NT2/D1 (cell line): ENCODE data around the gene ZNF512B.
"Not testable (repeated sequence)": the region's sequence is repeated elsewhere in the genome, so short reads cannot be mapped to it uniquely, and the experiment has no call there.

Experiments used
- DNase-seq: peaks from one replicate; pipeline ENCODE4 v3.0.0-alpha.2; 2011; ENCODE audit warnings: low read depth, low spot score
- H3K27me3 ChIP-seq: 2 replicates; pipeline ENCODE4 v1.6.0; 2011; ENCODE audit warnings: mild to moderate bottlenecking; ENCODE audit not compliant: insufficient read length, insufficient read depth
- H3K36me3 ChIP-seq: 2 replicates; pipeline ENCODE4 v1.6.1; 2011; ENCODE audit warnings: mild to moderate bottlenecking, low read length, mixed read lengths; ENCODE audit not compliant: insufficient read depth, insufficient read length
- H3K4me1 ChIP-seq: 2 replicates; pipeline ENCODE4 v1.5.1; 2011; ENCODE audit not compliant: insufficient read depth, insufficient read length
- H3K4me3 ChIP-seq: 2 replicates; pipeline ENCODE4 v1.5.1; 2011; ENCODE audit warnings: low read depth; ENCODE audit not compliant: insufficient read length
- H3K9ac ChIP-seq: 2 replicates; pipeline ENCODE4 v1.6.0; 2011; ENCODE audit warnings: low read depth; ENCODE audit not compliant: insufficient read length
- H3K9me3 ChIP-seq: 2 replicates; pipeline ENCODE4 v1.5.1; 2011; ENCODE audit warnings: mild to moderate bottlenecking, low read length; ENCODE audit not compliant: insufficient read depth
- SUZ12 ChIP-seq: IDR thresholded peaks from 2 replicates; pipeline ENCODE4 v1.6.1; 2011; ENCODE audit not compliant: insufficient read length, insufficient read depth; ENCODE audit errors: extremely low read depth
- YY1 ChIP-seq: IDR thresholded peaks from 2 replicates; pipeline ENCODE4 v1.6.1; 2011; ENCODE audit not compliant: insufficient read length, insufficient read depth
- ZNF274 ChIP-seq: IDR thresholded peaks from 2 replicates; pipeline ENCODE4 v1.6.1; 2011; ENCODE audit warnings: mild to moderate bottlenecking, low read depth, low read length

Gene ZNF512B

DNA sequence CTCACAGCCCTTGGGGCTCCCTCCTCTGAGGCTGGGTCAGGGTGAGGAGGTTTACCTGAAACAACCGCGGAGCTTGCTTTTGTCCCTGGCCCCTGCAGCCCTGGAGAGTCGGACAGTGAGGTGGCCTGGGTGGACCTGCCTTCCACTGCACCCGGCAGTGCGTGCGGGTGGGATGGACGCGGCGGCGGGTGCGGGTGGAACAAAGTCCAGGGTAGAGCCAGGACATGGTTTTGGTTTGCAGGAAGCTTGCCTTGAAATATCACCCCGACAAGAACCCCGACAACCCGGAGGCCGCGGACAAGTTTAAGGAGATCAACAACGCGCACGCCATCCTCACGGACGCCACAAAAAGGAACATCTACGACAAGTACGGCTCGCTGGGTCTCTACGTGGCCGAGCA is 40.7 kb downstream of the ZNF512B start:
- no peak for TF ChIP-seq YY1
- no peak for TF ChIP-seq ZNF274
- no peak for TF ChIP-seq SUZ12
- no peak for DNase-seq
- peaks cover 73% of the 10 kb centered on the region for H3K36me3 ChIP-seq
- H3K4me1 ChIP-seq, result no peaks in the 10 kb centered on the region
- H3K9me3 ChIP-seq, result no peaks in the 10 kb centered on the region
- no peaks in the 10 kb centered on the region for H3K27me3 ChIP-seq
- H3K9ac ChIP-seq, result no peak overlapping the region
- no peak overlapping the region for H3K4me3 ChIP-seq

DNA sequence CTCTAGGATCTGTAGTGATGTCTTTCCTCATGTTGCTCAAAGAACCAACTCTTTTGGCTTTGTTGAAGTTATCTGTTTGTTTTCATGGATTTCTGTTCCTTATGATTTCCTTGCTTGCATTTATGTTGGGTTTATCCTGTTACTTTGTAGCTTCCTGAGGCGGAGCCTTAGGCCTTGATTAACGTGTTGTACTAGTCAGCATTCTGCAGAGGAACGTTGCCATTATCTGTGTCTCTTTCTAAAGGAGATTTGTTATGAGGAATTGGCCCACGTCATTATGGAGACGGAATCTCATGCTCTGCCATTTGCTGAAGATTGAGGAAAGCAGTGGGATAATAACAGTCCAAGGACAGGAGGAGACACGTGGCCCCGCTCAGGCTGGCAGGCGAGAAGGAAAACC is 43.4 kb downstream of the ZNF512B start:
- Histone ChIP-seq H3K9ac (no peak overlapping the region), H3K36me3 (peaks cover 55% of the 10 kb centered on the region), H3K9me3 (no peaks in the 10 kb centered on the region), H3K27me3 (no peaks in the 10 kb centered on the region), H3K4me3 (no peak overlapping the region), H3K4me1 (no peaks in the 10 kb centered on the region)
- TF ChIP-seq YY1 (no peak), SUZ12 (no peak), ZNF274 (no peak)
- DNase-seq, result no peak

DNA sequence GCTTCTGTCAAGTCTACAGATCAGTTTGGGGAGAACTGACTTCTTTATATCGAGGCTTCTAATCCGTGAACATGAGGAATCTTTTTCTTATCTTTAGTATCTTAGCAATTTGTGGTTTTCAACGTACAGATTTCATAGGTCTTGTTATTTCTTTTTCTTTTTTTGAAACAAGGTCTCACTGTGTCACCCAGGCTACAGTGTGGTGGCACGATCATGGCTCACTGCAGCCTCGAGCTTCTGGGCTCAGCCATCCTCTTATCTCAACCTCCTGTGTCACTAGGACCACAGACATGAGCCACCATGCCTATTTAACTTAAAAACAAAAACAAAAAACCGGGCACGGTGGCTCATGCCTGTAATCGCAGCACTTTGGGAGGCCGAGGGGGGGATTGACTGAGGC is 45.5 kb downstream of the ZNF512B start:
- TF ChIP-seq SUZ12 (no peak), YY1 (no peak), ZNF274 (no peak)
- Histone ChIP-seq H3K4me3 (no peak overlapping the region), H3K4me1 (no peaks in the 10 kb centered on the region), H3K27me3 (no peaks in the 10 kb centered on the region), H3K9me3 (no peaks in the 10 kb centered on the region), H3K9ac (no peak overlapping the region), H3K36me3 (peaks cover 43% of the 10 kb centered on the region)
- DNase-seq, result no peak

DNA sequence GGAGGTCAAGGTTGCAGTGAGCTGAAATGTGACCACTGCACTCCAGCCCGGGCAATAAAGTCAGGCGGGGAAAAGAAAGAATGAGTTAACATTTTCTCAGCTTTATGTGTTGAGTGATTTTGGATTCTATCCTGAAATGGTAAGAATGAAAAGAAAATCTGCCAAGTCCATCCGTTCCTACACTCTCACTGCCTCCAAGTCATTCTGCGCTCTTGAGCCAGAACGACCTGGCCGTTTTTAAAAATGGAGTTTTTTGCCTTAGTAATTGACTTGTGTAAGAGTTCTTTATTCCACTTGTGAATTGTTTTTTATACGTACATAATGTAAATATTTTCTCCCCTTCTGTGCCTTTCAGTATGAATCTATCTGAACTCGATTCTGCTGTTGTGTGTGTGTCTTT is 46.1 kb downstream of the ZNF512B start:
- H3K36me3 ChIP-seq, result peaks cover 40% of the 10 kb centered on the region
- H3K4me3 ChIP-seq, result no peak overlapping the region
- no peaks in the 10 kb centered on the region for H3K9me3 ChIP-seq
- DNase-seq, result no peak
- no peaks in the 10 kb centered on the region for H3K27me3 ChIP-seq
- no peaks in the 10 kb centered on the region for H3K4me1 ChIP-seq
- no peak for TF ChIP-seq YY1
- no peak for TF ChIP-seq ZNF274
- TF ChIP-seq SUZ12, result no peak
- no peak overlapping the region for H3K9ac ChIP-seq

DNA sequence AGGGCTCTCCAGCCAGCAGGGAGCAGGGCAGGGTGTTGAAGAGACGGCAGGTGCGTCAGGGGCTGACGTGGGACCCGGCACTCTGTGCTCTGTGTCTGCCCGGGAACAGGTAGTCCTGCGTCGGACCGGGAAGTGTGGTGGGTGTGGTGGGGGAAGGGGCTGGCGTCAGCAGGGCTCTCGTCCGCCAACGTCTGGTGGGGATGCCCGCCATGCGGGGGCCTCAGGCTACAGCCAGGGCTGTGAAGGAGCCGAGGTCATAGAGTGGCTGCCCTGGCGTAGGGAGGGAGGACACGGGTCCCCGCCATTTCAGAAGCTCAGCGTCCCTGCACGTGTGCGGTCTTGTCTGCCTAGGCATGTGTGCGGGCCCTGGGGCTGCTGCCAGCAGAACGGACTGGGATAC is 49.5 kb downstream of the ZNF512B start:
- TF ChIP-seq SUZ12, result no peak
- no peak for TF ChIP-seq ZNF274
- no peak for TF ChIP-seq YY1
- H3K27me3 ChIP-seq, result no peaks in the 10 kb centered on the region
- peaks cover 13% of the 10 kb centered on the region for H3K9me3 ChIP-seq
- H3K9ac ChIP-seq, result no peak overlapping the region
- peaks cover 27% of the 10 kb centered on the region for H3K36me3 ChIP-seq
- H3K4me1 ChIP-seq, result no peaks in the 10 kb centered on the region
- DNase-seq, result no peak
- H3K4me3 ChIP-seq, result no peak overlapping the region

DNA sequence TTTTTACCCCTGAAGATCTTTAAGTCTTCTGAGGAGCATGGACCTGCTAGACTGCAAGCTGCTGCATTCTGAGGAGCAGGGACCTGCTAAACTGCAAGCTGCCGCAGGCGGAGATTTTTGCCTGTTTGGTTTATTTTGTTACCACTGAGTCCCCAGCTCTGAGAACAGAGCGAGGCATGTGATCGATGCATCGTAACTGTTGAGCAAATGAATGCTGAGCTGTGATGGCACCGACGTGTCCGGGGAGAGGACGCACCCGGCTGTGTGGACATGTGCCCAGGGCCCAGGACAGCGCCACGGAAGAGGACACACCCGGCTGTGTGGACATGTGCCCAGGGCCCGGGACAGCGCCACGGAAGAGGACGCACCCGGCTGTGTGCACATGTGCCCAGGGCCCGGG is 50.6 kb downstream of the ZNF512B start:
- no peak for DNase-seq
- peaks cover 32% of the 10 kb centered on the region for H3K36me3 ChIP-seq
- no peak for TF ChIP-seq SUZ12
- TF ChIP-seq YY1, result no peak
- TF ChIP-seq ZNF274, result no peak

DNA sequence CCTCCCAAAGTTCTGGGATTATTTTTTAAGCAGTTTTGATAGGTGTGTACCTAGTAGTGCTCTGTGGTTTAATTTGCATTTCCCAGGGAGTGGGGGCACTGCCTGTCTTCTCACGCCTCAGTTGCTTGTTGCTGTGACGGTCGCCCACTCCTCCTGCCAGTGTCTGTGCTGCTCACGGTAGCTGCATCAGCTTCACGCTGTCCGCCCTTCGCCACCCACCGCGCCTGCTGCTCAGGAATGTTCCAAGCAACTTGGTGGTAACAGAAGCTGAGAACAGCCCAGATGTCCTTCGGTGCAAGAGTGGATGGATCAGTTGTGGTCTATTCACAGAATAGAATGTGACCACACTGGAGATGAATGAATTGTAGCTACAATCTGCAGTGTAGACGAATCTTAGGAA is 51.9 kb downstream of the ZNF512B start:
- peaks cover 3% of the 10 kb centered on the region for H3K4me1 ChIP-seq
- DNase-seq, result no peak
- H3K36me3 ChIP-seq, result peaks cover 27% of the 10 kb centered on the region
- H3K9me3 ChIP-seq, result peaks cover 17% of the 10 kb centered on the region
- H3K27me3 ChIP-seq, result no peaks in the 10 kb centered on the region
- no peak overlapping the region for H3K9ac ChIP-seq
- H3K4me3 ChIP-seq, result no peak overlapping the region
- no peak for TF ChIP-seq SUZ12
- TF ChIP-seq YY1, result no peak
- TF ChIP-seq ZNF274, result no peak

More for the DNA sequence above, 50.6 kb downstream of the ZNF512B start:
- Histone ChIP-seq H3K27me3 (no peaks in the 10 kb centered on the region), H3K4me1 (no peaks in the 10 kb centered on the region), H3K9ac (no peak overlapping the region), H3K9me3 (peaks cover 17% of the 10 kb centered on the region), H3K4me3 (no peak overlapping the region)

DNA sequence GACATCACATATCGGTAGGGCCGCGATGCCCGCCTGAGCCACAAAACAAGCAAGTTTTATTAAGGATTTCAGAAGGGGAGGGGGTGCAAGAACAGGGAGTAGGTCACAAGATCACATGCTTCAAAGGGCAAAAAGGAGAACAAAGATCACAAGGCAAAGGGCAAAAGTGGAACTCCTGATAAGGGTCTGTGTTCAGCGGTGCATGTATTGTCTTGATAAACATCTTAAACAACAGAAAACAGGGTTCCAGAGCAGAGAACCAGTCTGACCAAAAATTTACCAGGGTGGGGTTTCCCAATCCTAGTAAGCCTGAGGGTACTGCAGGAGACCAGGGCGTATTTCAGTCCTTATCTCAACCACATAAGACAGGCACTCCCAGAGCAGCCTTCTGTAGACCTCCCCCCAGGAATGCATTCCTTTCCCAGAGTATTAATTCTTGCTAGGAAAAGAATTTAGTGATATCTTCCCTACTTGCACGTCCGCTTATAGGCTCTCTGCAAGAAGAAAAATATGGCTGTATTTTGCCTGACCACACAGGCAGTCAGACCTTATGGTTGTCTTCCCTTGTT is 53.3 kb downstream of the ZNF512B start:
- not testable (repeated sequence) for H3K4me3 ChIP-seq, DNase-seq, H3K9ac ChIP-seq, H3K27me3 ChIP-seq, H3K4me1 ChIP-seq
- Histone ChIP-seq H3K36me3 (peaks cover 23% of the 10 kb centered on the region), H3K9me3 (peaks cover 17% of the 10 kb centered on the region)
